ENCODE data around the gene NTSR1. TPM values are rescaled to one million over a fixed set of nuclear protein-coding genes. Genes with fewer than 3 reads are reported as not detected.

NTSR1 gene
- total and polyA plus RNA-seq, 2 experiments from 2014 or later: 0.15 to 1.4 TPM

DNA sequence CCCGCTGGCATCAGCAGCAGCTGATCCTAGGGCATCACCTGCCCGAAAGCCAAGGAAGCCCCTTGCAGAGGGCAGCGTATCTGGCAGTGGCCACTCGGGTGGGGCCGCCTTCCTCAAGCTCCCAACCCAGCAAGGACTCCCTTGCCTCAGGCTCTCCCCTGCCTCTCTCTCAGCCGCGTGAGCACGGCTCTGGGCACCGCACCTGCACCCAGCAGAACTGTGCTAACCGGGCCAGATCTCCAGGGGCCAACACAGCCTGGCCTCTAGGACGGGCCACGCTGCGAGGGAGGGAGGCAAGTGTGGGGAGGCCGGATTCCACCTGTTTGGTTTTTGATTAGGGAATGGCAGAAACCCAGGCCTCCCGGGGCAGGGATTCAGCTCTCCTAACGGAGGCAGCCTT is 75.9 kb downstream of the NTSR1 start:
- Histone ChIP-seq H3K4me2 (no peak overlapping the region), H2AFZ (no peak overlapping the region), H3K4me1 (ENCODE audit: insufficient read depth) (no peaks in the 10 kb centered on the region), H3F3A (replicated peaks; ENCODE audit: low read depth) (0 out of 2 replicates have a peak, but pooled peaks cover 2% of the 10 kb centered on the region), H3K9me2 (ENCODE audit: insufficient read depth) (no peaks in the 10 kb centered on the region), H3K79me2 (replicated peaks; ENCODE audit: insufficient read depth) (no peaks in the 10 kb centered on the region), H3K27me3 (ENCODE audit: insufficient read depth) (no peaks in the 10 kb centered on the region), H3K36me3 (ENCODE audit: insufficient read depth) (no peaks in the 10 kb centered on the region), H4K20me1 (replicated peaks; ENCODE audit: insufficient read depth) (no peaks in the 10 kb centered on the region), H3K27ac (ENCODE audit: low read depth) (no peak overlapping the region), H3K4me3 (no peak overlapping the region)
- Mint-ChIP-seq H3K27me3 (ENCODE audit: insufficient read depth, low read depth, poor library complexity) (peaks cover 7% of the 10 kb centered on the region), H3K36me3 (ENCODE audit: low read depth) (no peaks in the 10 kb centered on the region), H3K4me1 (peaks cover 4% of the 10 kb centered on the region), H3K4me3 (no peak overlapping the region), H3K27ac (no peak overlapping the region), H3K9me3 (no peaks in the 10 kb centered on the region)
- TF ChIP-seq JUNB (IDR thresholded peaks at IDR 0.05; ENCODE audit: unreplicated experiment): no peak
- no peak for TF ChIP-seq POLR2AphosphoS5 (IDR thresholded peaks at IDR 0.05; ENCODE audit: low read depth)
- TF ChIP-seq STAT1 (IDR thresholded peaks at IDR 0.05; ENCODE audit: unreplicated experiment): no peak
- TF ChIP-seq, protein P1, sequence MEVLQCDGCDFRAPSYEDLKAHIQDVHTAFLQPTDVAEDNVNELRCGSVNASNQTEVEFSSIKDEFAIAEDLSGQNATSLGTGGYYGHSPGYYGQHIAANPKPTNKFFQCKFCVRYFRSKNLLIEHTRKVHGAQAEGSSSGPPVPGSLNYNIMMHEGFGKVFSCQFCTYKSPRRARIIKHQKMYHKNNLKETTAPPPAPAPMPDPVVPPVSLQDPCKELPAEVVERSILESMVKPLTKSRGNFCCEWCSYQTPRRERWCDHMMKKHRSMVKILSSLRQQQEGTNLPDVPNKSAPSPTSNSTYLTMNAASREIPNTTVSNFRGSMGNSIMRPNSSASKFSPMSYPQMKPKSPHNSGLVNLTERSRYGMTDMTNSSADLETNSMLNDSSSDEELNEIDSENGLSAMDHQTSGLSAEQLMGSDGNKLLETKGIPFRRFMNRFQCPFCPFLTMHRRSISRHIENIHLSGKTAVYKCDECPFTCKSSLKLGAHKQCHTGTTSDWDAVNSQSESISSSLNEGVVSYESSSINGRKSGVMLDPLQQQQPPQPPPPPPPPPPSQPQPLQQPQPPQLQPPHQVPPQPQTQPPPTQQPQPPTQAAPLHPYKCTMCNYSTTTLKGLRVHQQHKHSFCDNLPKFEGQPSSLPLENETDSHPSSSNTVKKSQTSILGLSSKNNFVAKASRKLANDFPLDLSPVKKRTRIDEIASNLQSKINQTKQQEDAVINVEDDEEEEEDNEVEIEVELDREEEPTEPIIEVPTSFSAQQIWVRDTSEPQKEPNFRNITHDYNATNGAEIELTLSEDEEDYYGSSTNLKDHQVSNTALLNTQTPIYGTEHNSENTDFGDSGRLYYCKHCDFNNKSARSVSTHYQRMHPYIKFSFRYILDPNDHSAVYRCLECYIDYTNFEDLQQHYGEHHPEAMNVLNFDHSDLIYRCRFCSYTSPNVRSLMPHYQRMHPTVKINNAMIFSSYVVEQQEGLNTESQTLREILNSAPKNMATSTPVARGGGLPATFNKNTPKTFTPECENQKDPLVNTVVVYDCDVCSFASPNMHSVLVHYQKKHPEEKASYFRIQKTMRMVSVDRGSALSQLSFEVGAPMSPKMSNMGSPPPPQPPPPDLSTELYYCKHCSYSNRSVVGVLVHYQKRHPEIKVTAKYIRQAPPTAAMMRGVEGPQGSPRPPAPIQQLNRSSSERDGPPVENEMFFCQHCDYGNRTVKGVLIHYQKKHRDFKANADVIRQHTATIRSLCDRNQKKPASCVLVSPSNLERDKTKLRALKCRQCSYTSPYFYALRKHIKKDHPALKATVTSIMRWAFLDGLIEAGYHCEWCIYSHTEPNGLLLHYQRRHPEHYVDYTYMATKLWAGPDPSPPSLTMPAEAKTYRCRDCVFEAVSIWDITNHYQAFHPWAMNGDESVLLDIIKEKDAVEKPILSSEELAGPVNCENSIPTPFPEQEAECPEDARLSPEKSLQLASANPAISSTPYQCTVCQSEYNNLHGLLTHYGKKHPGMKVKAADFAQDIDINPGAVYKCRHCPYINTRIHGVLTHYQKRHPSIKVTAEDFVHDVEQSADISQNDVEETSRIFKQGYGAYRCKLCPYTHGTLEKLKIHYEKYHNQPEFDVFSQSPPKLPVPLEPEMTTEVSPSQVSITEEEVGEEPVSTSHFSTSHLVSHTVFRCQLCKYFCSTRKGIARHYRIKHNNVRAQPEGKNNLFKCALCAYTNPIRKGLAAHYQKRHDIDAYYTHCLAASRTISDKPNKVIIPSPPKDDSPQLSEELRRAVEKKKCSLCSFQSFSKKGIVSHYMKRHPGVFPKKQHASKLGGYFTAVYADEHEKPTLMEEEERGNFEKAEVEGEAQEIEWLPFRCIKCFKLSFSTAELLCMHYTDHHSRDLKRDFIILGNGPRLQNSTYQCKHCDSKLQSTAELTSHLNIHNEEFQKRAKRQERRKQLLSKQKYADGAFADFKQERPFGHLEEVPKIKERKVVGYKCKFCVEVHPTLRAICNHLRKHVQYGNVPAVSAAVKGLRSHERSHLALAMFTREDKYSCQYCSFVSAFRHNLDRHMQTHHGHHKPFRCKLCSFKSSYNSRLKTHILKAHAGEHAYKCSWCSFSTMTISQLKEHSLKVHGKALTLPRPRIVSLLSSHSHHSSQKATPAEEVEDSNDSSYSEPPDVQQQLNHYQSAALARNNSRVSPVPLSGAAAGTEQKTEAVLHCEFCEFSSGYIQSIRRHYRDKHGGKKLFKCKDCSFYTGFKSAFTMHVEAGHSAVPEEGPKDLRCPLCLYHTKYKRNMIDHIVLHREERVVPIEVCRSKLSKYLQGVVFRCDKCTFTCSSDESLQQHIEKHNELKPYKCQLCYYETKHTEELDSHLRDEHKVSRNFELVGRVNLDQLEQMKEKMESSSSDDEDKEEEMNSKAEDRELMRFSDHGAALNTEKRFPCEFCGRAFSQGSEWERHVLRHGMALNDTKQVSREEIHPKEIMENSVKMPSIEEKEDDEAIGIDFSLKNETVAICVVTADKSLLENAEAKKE (CRISPR knock-in tag; IDR thresholded peaks at IDR 0.05): no peak
- no peak for TF ChIP-seq EZH2 (IDR thresholded peaks at IDR 0.05; ENCODE audit: low read depth, unreplicated experiment)
- TF ChIP-seq, protein P2, sequence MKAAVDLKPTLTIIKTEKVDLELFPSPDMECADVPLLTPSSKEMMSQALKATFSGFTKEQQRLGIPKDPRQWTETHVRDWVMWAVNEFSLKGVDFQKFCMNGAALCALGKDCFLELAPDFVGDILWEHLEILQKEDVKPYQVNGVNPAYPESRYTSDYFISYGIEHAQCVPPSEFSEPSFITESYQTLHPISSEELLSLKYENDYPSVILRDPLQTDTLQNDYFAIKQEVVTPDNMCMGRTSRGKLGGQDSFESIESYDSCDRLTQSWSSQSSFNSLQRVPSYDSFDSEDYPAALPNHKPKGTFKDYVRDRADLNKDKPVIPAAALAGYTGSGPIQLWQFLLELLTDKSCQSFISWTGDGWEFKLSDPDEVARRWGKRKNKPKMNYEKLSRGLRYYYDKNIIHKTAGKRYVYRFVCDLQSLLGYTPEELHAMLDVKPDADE (IDR thresholded peaks at IDR 0.05): no peak
- no peak for TF ChIP-seq ZNF331 (CRISPR knock-in tag; IDR thresholded peaks at IDR 0.05; ENCODE audit: low read depth)
- no peak for TF ChIP-seq NANOG (IDR thresholded peaks at IDR 0.05; ENCODE audit: borderline replicate concordance)
- no peak for TF ChIP-seq REST (IDR thresholded peaks at IDR 0.05; ENCODE audit: unreplicated experiment)
- TF ChIP-seq, protein P3, sequence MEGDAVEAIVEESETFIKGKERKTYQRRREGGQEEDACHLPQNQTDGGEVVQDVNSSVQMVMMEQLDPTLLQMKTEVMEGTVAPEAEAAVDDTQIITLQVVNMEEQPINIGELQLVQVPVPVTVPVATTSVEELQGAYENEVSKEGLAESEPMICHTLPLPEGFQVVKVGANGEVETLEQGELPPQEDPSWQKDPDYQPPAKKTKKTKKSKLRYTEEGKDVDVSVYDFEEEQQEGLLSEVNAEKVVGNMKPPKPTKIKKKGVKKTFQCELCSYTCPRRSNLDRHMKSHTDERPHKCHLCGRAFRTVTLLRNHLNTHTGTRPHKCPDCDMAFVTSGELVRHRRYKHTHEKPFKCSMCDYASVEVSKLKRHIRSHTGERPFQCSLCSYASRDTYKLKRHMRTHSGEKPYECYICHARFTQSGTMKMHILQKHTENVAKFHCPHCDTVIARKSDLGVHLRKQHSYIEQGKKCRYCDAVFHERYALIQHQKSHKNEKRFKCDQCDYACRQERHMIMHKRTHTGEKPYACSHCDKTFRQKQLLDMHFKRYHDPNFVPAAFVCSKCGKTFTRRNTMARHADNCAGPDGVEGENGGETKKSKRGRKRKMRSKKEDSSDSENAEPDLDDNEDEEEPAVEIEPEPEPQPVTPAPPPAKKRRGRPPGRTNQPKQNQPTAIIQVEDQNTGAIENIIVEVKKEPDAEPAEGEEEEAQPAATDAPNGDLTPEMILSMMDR (conservative IDR thresholded peaks at IDR 0.05; ENCODE audit: low read depth in 2 of 2): no peak
- no peak for TF ChIP-seq ZNF114 (CRISPR knock-in tag; IDR thresholded peaks at IDR 0.05)
- no peak for DNase-seq (ENCODE audit: low spot score)
- no peak for ATAC-seq

Measured in GM23338 (cell line).